Tibial nerve (tissue), 4 donors: Measurements from ENCODE around the gene THAP11.

Experiments used
- EP300 ChIP-seq, 2 donors: sonication (generic); formaldehyde crosslinking; IDR thresholded peaks; one replicate each; pipeline ENCODE4 v1.6.1; 2017; ENCODE audit warnings: antibody characterized with exemption in 2 of 2, mild to moderate bottlenecking in 1 of 2
- TF ChIP-seq, protein P1 (sequence below), 5 experiments: fragments of 200-600 bp in 3 of 5; fragments of 450-650 bp in 2 of 5; sonication (generic) in 3 of 5; IDR thresholded peaks; one replicate each; pipeline ENCODE4 v1.5.1; 2016 to 2019; ENCODE audit warnings: antibody characterized with exemption in 5 of 5, mild to moderate bottlenecking in 3 of 5, moderate library complexity in 2 of 5

DNA sequence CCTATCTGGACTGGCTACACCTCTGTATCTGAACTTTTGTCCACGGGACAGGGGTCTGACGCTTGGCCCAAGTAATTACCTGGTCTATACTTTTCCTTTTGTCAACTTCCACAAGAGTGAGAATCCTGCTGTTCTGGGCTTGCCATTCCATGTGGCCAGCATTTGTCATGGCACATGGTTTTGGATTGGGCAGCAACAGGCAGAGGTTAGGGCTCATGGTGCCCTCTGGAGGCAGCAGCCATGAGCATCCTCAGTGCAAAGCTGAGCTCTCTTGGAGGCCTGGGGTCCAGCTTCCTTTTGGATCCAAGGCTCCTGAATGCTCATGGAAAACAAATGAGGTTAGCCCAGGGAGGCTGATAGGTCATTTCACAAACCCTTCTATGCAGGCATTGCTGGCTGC, 23.2 kb downstream of the THAP11 start:
- TF ChIP-seq, protein P1, sequence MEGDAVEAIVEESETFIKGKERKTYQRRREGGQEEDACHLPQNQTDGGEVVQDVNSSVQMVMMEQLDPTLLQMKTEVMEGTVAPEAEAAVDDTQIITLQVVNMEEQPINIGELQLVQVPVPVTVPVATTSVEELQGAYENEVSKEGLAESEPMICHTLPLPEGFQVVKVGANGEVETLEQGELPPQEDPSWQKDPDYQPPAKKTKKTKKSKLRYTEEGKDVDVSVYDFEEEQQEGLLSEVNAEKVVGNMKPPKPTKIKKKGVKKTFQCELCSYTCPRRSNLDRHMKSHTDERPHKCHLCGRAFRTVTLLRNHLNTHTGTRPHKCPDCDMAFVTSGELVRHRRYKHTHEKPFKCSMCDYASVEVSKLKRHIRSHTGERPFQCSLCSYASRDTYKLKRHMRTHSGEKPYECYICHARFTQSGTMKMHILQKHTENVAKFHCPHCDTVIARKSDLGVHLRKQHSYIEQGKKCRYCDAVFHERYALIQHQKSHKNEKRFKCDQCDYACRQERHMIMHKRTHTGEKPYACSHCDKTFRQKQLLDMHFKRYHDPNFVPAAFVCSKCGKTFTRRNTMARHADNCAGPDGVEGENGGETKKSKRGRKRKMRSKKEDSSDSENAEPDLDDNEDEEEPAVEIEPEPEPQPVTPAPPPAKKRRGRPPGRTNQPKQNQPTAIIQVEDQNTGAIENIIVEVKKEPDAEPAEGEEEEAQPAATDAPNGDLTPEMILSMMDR (IDR thresholded peaks at IDR 0.05): no peak
- TF ChIP-seq EP300 (IDR thresholded peaks at IDR 0.05): no peak
